Left hindlimb (tissue), 1 donor: ENCODE data around the gene TBCD.
"Not testable (repeated sequence)": the region's sequence is repeated elsewhere in the genome, so short reads cannot be mapped to it uniquely, and the experiment has no call there.

Experiments
- DNase-seq: peaks from one replicate; pipeline ENCODE4 v3.0.0-alpha.2; 2018

TBCD gene

DNA sequence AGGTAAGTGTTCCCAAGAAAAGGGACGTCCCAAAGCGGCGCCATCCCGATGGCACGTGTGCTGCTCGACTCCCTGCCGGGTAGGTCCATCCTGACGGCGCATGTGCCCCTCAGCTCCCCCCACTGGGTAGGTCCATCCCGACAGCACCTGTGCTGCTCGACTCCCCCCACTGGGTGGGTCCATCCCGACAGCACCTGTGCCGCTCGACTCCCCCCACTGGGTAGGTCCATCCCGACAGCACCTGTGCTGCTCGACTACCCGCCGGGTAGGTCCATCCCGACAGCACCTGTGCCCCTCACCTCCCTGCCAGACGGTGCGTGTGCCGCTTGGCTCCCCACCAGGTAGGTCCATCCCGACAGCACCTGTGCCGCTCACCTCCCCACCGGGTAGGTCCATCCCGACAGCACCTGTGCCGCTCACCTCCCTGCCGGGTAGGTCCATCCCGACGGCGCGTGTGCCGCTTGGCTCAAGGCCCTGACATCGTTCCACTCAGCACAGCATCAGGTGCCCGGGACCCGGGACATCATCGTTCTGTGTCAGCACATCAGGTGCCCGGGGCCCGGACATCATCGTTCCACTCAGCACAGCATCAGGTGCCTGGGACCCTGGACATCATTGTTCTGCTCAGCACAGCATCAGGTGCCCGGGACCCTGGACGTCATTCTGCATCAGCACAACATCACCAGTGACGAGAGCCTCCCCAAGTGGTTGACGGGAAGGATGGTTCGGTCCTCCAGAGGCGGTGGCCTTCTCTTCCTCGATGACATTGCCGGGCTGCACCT is 22.2 kb upstream of the TBCD start:
- DNase-seq, result no peak

DNA sequence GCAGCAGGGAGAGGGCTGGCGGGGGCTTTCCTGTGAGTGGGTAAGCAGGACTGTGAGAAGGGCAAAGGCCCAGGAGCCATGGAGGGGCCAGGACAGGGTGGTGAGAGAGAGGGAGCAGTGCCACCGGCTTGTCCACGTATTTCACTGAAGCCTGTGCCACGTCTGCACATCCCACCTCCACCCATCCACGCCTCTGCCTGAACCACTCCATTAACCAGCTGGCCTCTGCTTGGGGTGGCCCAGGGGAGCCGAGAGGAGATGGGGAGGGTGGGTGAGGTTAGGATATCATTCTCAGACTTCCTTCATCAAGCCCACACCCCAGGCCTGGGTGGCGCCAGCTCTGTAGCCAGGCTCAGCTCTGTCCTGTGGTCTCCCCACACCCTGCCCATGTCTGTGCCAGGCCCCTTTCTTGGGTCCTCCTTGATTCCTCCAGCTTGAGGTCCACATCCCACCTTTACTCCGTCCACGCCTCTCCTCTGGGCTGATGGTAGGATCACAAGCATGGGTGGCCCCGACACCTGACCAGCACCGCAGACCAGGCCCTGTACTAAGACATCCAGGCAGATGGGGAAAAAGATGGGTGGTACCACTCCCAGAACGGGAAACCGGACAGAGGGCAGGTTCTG is 19.6 kb upstream of the TBCD start:
- no peak for DNase-seq

- DNase-seq, result peak; percentile 83
Measured at GRCh38 chr17:82734987-82735866, 16.6 kb upstream of the TBCD start, which contains the start of gene FN3K. Gene FN3K (plus strand): TSS chr17:82735615. CDS start chr17:82735637, 22 bp downstream.

GRCh38 chr17:82736511-82737185 is 15.2 kb upstream of the TBCD start:
- DNase-seq, result no peak

- DNase-seq, result peak; percentile 53
Measured at GRCh38 chr17:82737967-82738877, 13.6 kb upstream of the TBCD start.

DNA sequence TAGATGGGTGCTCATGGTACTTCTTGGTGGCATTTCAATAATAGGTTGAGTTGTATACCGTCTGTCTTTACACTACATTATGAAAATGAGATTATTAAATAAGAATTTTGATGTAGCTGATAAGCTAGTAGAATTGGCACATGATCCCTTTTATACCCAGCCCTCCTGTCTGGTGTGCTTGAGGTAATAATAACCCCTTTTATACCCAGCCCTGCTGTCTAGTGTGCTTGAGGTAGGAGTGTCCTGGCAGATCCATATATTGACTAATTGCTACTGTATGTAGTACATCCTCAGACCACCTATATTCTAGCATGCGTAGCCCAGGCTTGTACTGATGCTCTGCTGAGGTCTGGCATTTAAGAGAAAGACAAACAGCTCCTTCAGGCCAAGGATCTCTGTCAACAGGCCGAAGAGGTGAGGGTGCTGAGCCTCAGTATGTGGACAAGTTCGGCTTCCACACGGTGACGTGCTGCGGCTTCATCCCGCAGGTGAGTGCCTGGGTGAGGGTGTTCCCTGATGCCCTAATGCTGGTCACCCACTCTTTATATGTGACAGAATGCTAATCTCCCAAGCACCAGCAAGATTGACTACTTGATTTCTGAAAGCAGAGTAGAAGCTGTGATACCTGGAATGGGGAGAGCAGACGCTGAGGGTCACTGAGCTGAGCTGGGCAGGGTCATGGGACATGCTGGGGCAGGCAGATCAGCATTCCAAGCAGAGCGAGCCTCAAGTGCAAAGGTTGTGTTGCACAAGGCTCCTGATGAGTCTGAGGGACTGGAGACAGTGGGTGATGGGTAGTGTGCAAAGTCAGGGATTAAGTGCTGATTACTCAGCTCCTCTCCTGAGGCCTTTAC is 10.7 kb upstream of the TBCD start:
- DNase-seq, result no peak

DNA sequence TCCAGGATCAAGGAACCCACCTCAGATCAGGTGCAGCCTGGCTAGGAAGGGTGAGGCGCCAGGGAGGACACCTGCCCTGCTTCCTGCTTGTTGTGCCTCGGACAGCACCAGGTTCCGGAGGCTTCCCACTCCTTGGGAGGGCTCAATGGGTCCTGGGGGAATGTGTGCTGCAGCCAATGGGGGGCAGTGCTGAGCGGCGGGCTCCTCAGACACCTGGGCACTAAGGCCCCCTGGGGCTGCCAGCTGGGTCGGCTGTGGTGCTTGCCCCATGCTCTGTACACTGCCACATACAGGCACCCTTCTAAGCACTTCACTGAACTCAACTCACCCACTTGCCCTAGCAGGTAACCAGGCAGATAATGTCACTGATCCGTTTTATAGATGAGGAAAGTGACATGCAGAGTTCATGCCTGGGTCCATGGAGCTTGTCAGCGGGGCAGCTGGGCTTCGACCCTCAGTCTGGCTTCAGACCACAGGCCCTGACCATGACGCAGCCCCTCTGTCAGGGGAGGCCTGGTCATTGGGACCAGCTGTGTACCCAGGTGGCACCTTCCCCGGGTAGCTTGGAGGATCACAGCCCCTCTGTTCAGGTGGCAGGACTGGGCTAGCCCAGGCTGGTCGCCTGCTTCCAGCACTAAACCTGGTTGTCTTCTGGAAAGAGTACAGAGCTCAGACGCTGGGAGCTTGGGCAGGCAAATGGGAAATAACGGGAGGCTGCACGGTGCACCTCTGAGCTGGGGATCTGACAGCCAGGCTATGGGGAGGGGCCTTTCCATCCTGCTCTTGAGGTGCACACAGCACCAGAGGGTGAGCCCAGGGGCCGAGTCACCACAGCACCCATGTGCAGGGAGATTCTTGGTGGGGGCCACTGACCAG is 8.3 kb upstream of the TBCD start:
- DNase-seq, result no peak

DNA sequence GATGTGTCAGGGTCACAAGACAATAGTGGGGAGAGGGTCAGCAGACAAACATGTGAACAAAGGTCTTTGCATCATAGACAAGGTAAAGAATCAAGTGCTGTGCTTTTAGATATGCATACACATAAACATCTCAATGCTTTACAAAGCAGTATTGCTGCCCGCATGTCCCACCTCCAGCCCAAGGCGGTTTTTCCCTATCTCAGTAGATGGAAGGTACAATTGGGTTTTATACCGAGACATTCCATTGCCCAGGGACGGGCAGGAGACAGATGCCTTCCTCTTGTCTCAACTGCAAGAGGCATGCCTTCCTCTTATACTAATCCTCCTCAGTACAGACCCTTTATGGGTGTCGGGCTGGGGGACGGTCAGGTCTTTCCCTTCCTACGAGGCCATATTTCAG is 7.1 kb upstream of the TBCD start:
- DNase-seq, result not testable (repeated sequence)

DNA sequence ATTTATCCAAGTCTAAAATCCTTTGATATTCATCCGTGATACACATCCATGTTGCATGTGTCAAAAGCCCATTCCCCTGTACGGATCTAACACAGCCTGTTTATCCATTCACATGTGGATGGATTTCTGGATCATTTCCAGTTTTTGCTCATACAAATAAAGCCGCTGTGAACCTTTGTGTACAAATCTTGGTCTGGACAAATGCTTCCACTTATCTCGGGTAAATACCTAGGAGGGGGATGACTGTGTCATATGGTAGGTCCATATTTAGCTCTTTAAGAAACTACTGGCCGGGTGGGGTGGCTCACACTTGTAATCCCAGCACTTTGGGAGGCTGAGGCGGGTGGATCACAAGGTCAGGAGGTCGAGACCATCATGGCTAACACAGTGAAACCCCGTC is 6.3 kb upstream of the TBCD start:
- no peak for DNase-seq

DNA sequence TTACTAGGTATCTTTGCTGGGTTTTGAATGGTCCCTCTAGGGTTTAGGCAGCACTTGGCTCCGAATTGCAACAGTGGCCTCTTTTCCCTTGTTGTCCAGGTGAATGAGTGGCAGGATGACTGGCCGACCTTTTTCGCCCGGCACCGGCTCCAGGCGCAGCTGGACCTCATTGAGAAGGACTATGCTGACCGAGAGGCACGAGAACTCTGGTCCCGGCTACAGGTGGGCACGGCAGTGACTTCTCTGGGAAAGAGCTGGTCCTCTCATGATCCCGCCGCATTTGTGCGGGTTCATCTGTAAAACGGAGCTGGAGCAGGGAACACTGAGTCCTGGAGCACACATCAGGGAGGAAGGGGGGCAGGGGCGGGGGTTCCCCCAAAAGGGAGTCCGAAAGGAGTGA is 3.1 kb upstream of the TBCD start:
- no peak for DNase-seq

GRCh38 chr17:82750241-82750908 is 1.5 kb upstream of the TBCD start:
- no peak for DNase-seq

- no peak for DNase-seq
Measured at GRCh38 chr17:82751171-82751570, 694 bp upstream of the TBCD start.

DNA sequence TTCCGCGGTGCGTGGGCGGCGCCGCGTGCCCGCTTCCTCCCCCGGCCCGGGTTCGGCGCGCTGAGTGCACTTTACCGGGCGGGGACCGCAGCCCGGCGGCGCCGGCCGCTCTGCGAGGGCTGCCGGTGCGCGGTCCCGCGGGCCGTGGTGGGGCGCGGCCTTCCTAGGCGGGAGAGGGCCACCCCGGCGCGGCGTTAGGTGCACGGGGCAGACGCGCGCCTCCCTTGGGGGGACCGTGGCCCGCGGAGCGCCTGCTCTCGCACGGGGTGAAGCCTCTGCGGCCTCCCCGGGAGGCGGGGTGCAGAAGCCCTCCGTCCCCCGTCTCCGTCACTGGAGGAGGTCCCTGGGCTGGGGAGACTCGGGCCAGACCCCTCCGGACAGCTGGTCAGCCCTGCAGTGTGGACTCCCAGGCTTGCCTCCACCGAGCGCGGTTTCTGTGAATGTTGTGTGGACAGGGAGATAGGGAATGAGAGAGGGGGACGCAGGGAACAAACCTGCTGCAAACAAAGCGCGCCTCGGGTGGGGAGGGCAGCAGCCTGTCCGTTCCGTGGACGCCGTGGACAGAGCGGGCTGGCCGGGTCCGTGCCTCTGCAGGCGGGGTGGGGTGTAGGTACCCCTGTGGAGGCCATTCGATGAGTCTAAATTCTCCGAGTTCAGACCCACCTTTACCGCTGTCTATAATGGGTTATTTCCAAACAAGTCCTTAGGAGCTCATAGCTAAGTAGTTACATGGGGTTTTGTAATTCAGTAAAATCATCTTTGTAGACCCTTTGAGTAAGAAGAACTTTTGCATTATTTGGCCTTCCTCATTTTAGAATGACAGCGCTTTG is 721 bp downstream of the TBCD start:
- DNase-seq, result no peak

- no peak for DNase-seq
Measured at GRCh38 chr17:82753201-82753464, 1.3 kb downstream of the TBCD start.

DNA sequence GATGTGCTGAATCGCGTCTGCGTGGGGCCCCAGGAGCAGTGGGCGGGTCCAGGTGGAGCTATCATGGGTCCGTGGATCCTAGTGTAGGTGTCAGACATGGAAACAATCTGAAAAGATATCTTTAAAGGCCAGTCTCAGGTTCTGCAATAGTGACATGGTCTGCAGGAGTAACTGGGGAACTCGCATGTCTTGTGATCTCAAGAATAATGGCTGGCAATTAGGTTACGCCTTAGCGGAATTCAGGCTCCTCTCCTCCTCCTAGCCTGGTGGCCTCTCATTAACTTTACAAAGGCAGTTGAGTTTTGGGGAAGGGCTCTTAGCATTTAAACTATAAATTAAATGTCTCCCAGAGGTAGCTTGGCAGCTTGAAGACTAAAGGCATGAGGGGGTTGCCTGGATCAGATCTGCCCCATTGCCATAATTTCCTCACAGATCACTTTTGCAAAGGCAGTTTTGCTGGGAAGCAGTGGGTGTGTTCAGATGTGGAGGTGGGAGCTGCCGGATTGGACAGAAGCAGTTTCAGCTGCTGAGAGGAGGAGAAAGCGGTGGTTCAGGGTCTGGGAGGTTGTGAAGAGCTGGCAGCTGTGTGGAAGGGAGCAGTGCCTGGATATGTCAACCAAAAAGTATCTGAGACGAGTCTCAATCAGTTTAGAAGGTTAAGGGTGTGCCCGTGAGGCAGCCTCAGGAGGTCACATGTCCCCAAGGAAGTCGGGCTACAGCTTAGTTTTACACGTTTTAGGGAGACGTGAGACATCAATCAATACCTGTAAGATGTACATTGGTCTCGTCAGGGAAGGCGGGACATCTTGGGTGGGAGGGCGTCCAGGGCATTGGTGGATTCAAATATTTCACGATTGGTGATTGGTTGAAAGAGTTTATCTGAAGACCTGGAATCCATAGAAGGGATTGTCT is 2.7 kb downstream of the TBCD start:
- DNase-seq, result no peak

GRCh38 chr17:82756166-82756565 is 4.3 kb downstream of the TBCD start:
- DNase-seq, result no peak

DNA sequence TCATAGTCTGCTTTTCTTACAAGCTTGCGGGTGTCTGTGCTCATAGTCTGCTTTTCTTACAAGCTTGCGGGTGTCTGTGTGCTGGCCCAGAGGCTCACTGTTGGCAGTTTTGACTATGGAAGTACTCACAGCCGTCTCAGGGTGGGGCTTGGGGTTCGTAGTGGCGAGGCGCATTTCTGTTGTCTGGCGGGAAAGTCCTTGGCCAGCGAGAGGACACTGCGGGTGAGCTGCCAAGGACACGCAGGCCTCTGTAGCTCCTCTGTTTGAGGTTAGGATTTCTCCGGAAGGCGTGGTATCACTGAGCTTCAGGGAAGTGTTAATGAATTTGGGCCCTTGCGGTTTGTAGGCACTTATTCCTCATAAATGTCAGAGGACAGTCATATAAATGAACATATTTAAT is 13.5 kb downstream of the TBCD start:
- no peak for DNase-seq
